Stomach smooth muscle (tissue), 2 donors: ENCODE results near the gene KIF6.

Source experiments
- H3K27ac ChIP-seq: one replicate; pipeline ENCODE4 v1.7.0; 2013; ENCODE audit warnings: mild to moderate bottlenecking, low read length, inconsistent platforms
- H3K27me3 ChIP-seq, 2 donors: one replicate each; pipeline ENCODE4 v1.7.0; 2013; ENCODE audit warnings: low read length in 2 of 2; ENCODE audit not compliant: insufficient read depth in 2 of 2, control insufficient read depth in 1 of 2
- H3K36me3 ChIP-seq, 2 donors: one replicate each; pipeline ENCODE4 v1.7.0; 2013; ENCODE audit warnings: low read length in 2 of 2; ENCODE audit not compliant: control insufficient read depth in 2 of 2, insufficient read depth in 2 of 2
- H3K4me1 ChIP-seq: one replicate; pipeline ENCODE4 v1.7.0; 2013; ENCODE audit warnings: low read length; ENCODE audit not compliant: control insufficient read depth, insufficient read depth
- H3K4me3 ChIP-seq, 2 donors: one replicate each; pipeline ENCODE4 v1.7.0; 2013; ENCODE audit warnings: low read length in 2 of 2
- H3K9ac ChIP-seq, 2 donors: one replicate each; pipeline ENCODE4 v1.7.0; 2013; ENCODE audit warnings: low read length in 2 of 2, mild to moderate bottlenecking in 1 of 2
- H3K9me3 ChIP-seq, 2 donors: one replicate each; pipeline ENCODE4 v1.7.0; 2013; ENCODE audit warnings: low read length in 2 of 2; ENCODE audit not compliant: control insufficient read depth in 2 of 2
- donor health status: healthy.
- donor health status: Pancreatic carcinoma.

The KIF6 gene

GRCh38 chr6:39657355-39658135 is 67.7 kb downstream of the KIF6 start:
- H3K9ac ChIP-seq = no peak overlapping the region
- no peaks in the 10 kb centered on the region for H3K27me3 ChIP-seq
- H3K4me3 ChIP-seq = no peak overlapping the region
- no peaks in the 10 kb centered on the region for H3K4me1 ChIP-seq
- H3K27ac ChIP-seq = no peak overlapping the region
- no peaks in the 10 kb centered on the region for H3K36me3 ChIP-seq
- no peaks in the 10 kb centered on the region for H3K9me3 ChIP-seq

GRCh38 chr6:39654121-39654520 is 71.1 kb downstream of the KIF6 start:
- no peak overlapping the region for H3K9ac ChIP-seq
- no peak overlapping the region for H3K4me3 ChIP-seq
- no peaks in the 10 kb centered on the region for H3K27me3 ChIP-seq
- no peak overlapping the region for H3K27ac ChIP-seq
- H3K9me3 ChIP-seq = no peaks in the 10 kb centered on the region
- no peaks in the 10 kb centered on the region for H3K36me3 ChIP-seq
- no peaks in the 10 kb centered on the region for H3K4me1 ChIP-seq

GRCh38 chr6:39653612-39654011 is 71.6 kb downstream of the KIF6 start:
- no peaks in the 10 kb centered on the region for H3K4me1 ChIP-seq
- H3K9me3 ChIP-seq = no peaks in the 10 kb centered on the region
- H3K36me3 ChIP-seq = no peaks in the 10 kb centered on the region
- H3K27ac ChIP-seq = no peak overlapping the region
- no peaks in the 10 kb centered on the region for H3K27me3 ChIP-seq
- no peak overlapping the region for H3K4me3 ChIP-seq
- H3K9ac ChIP-seq = no peak overlapping the region

- Histone ChIP-seq H3K36me3 (no peaks in the 10 kb centered on the region), H3K9me3 (no peaks in the 10 kb centered on the region), H3K4me1 (no peaks in the 10 kb centered on the region), H3K4me3 (no peak overlapping the region), H3K27me3 (no peaks in the 10 kb centered on the region), H3K9ac (no peak overlapping the region), H3K27ac (no peak overlapping the region)
Measured at GRCh38 chr6:39649996-39650395, 75.2 kb downstream of the KIF6 start.

- no peak overlapping the region for H3K9ac ChIP-seq
Measured at GRCh38 chr6:39646751-39647420, 78.3 kb downstream of the KIF6 start.

GRCh38 chr6:39642270-39642669 is 82.9 kb downstream of the KIF6 start:
- no peak overlapping the region for H3K9ac ChIP-seq
- no peaks in the 10 kb centered on the region for H3K9me3 ChIP-seq
- H3K4me1 ChIP-seq = no peaks in the 10 kb centered on the region
- no peaks in the 10 kb centered on the region for H3K36me3 ChIP-seq
- no peaks in the 10 kb centered on the region for H3K27me3 ChIP-seq
- no peak overlapping the region for H3K27ac ChIP-seq
- H3K4me3 ChIP-seq = no peak overlapping the region

More at GRCh38 chr6:39646751-39647420, 78.3 kb downstream of the KIF6 start:
- no peaks in the 10 kb centered on the region for H3K36me3 ChIP-seq
- H3K4me3 ChIP-seq = no peak overlapping the region
- H3K27me3 ChIP-seq = no peaks in the 10 kb centered on the region
- H3K27ac ChIP-seq = no peak overlapping the region
- H3K4me1 ChIP-seq = no peaks in the 10 kb centered on the region
- H3K9me3 ChIP-seq = no peaks in the 10 kb centered on the region

GRCh38 chr6:39638126-39638822 is 86.9 kb downstream of the KIF6 start:
- H3K9ac ChIP-seq = no peak overlapping the region
- H3K9me3 ChIP-seq = no peaks in the 10 kb centered on the region
- H3K27ac ChIP-seq = no peak overlapping the region
- H3K4me1 ChIP-seq = no peaks in the 10 kb centered on the region
- no peak overlapping the region for H3K4me3 ChIP-seq
- no peaks in the 10 kb centered on the region for H3K27me3 ChIP-seq
- H3K36me3 ChIP-seq = no peaks in the 10 kb centered on the region

GRCh38 chr6:39634646-39635341 is 90.4 kb downstream of the KIF6 start:
- no peaks in the 10 kb centered on the region for H3K9me3 ChIP-seq
- H3K4me3 ChIP-seq = no peak overlapping the region
- no peaks in the 10 kb centered on the region for H3K27me3 ChIP-seq
- H3K36me3 ChIP-seq = no peaks in the 10 kb centered on the region
- H3K27ac ChIP-seq = no peak overlapping the region
- H3K9ac ChIP-seq = no peak overlapping the region
- H3K4me1 ChIP-seq = no peaks in the 10 kb centered on the region

- Histone ChIP-seq H3K27ac (no peak overlapping the region), H3K9ac (no peak overlapping the region), H3K4me3 (no peak overlapping the region)
Measured at GRCh38 chr6:39625209-39625608, 100.0 kb downstream of the KIF6 start.

GRCh38 chr6:39623750-39624149 is 101.5 kb downstream of the KIF6 start:
- no peak overlapping the region for H3K4me3 ChIP-seq
- H3K9ac ChIP-seq = no peak overlapping the region
- no peak overlapping the region for H3K27ac ChIP-seq
- no peaks in the 10 kb centered on the region for H3K9me3 ChIP-seq
- no peaks in the 10 kb centered on the region for H3K4me1 ChIP-seq
- no peaks in the 10 kb centered on the region for H3K36me3 ChIP-seq
- no peaks in the 10 kb centered on the region for H3K27me3 ChIP-seq

More at GRCh38 chr6:39625209-39625608, 100.0 kb downstream of the KIF6 start:
- H3K4me1 ChIP-seq = no peaks in the 10 kb centered on the region
- H3K27me3 ChIP-seq = no peaks in the 10 kb centered on the region
- H3K36me3 ChIP-seq = no peaks in the 10 kb centered on the region
- H3K9me3 ChIP-seq = no peaks in the 10 kb centered on the region
